H9 (cell line): ENCODE data around the gene ZC3H7B. TPM values are rescaled to one million over a fixed set of nuclear protein-coding genes. Genes with fewer than 3 reads are reported as not detected.

Source experiments
- DNase-seq: peaks from one replicate; pipeline ENCODE4 v3.0.0-alpha.2; 2017
- H2AFZ ChIP-seq: one replicate; pipeline ENCODE4 v1.6.1; 2013; ENCODE audit warnings: mild to moderate bottlenecking, low read length, control low read depth, moderate library complexity
- H2AK5ac ChIP-seq: 2 replicates; pipeline ENCODE4 v1.6.1; 2013; ENCODE audit warnings: low read length, control low read depth, mixed read lengths; ENCODE audit not compliant: insufficient read length
- H2BK120ac ChIP-seq: one replicate; pipeline ENCODE4 v1.6.1; 2013; ENCODE audit warnings: low read depth, mild to moderate bottlenecking, low read length, control low read depth, inconsistent platforms; ENCODE audit not compliant: poor library complexity, severe bottlenecking
- H2BK12ac ChIP-seq: 2 replicates; pipeline ENCODE4 v1.6.1; 2013; ENCODE audit warnings: low read length, control low read depth, mixed read lengths, low read depth; ENCODE audit not compliant: insufficient read length
- H2BK15ac ChIP-seq: 2 replicates; pipeline ENCODE4 v1.6.1; 2013; ENCODE audit warnings: low read depth, low read length, control low read depth
- H2BK20ac ChIP-seq: one replicate; pipeline ENCODE4 v1.6.1; 2013; ENCODE audit warnings: low read depth, mild to moderate bottlenecking, low read length, control low read depth, inconsistent platforms; ENCODE audit not compliant: poor library complexity, severe bottlenecking
- H2BK5ac ChIP-seq: 2 replicates; pipeline ENCODE4 v1.6.1; 2013; ENCODE audit warnings: low read length, control low read depth, mixed read lengths; ENCODE audit not compliant: insufficient read length
- H3K14ac ChIP-seq: 2 replicates; pipeline ENCODE4 v1.6.1; 2013; ENCODE audit warnings: low read length, control low read depth; ENCODE audit not compliant: insufficient read depth
- H3K18ac ChIP-seq: 2 replicates; pipeline ENCODE4 v1.6.1; 2013; ENCODE audit warnings: low read depth, mild to moderate bottlenecking, mixed read lengths, low read length, control low read depth; ENCODE audit not compliant: insufficient read length
- H3K23ac ChIP-seq: 2 replicates; pipeline ENCODE4 v1.6.1; 2013; ENCODE audit warnings: low read length, control low read depth, mixed read lengths, low read depth; ENCODE audit not compliant: insufficient read length
- H3K23me2 ChIP-seq: 2 replicates; pipeline ENCODE4 v1.6.1; 2013; ENCODE audit warnings: low read depth, mild to moderate bottlenecking, mixed read lengths, low read length, control low read depth; ENCODE audit not compliant: insufficient read length, poor library complexity, severe bottlenecking
- H3K27ac ChIP-seq: 2 replicates; pipeline ENCODE4 v1.5.1; 2013; ENCODE audit warnings: low read length, control low read depth, mixed read lengths, low read depth; ENCODE audit not compliant: insufficient read length
- H3K27me3 ChIP-seq: 2 replicates; pipeline ENCODE4 v1.6.1; 2013; ENCODE audit warnings: low read length, control low read depth, inconsistent platforms; ENCODE audit not compliant: insufficient read depth
- H3K4ac ChIP-seq: 2 replicates; pipeline ENCODE4 v1.6.1; 2013; ENCODE audit warnings: low read depth, mild to moderate bottlenecking, control low read depth, inconsistent platforms, low read length, moderate library complexity
- H3K4me1 ChIP-seq: 2 replicates; pipeline ENCODE4 v1.6.1; 2013; ENCODE audit warnings: low read length, control low read depth, inconsistent platforms; ENCODE audit not compliant: insufficient read depth
- H3K4me2 ChIP-seq: 2 replicates; pipeline ENCODE4 v1.6.1; 2013; ENCODE audit warnings: low read length, control low read depth, mixed read lengths; ENCODE audit not compliant: insufficient read length, insufficient read depth
- H3K56ac ChIP-seq: 2 replicates; pipeline ENCODE4 v1.6.1; 2013; ENCODE audit warnings: low read depth, mild to moderate bottlenecking, mixed read lengths, low read length, control low read depth; ENCODE audit not compliant: insufficient read length
- H3K79me1 ChIP-seq: 2 replicates; pipeline ENCODE4 v1.6.1; 2013; ENCODE audit warnings: low read depth, mild to moderate bottlenecking, moderate library complexity, low read length, control low read depth, inconsistent platforms; ENCODE audit not compliant: insufficient read depth, poor library complexity, severe bottlenecking
- H3K79me2 ChIP-seq: 2 replicates; pipeline ENCODE4 v1.6.1; 2013; ENCODE audit warnings: low read length, control low read depth, inconsistent platforms; ENCODE audit not compliant: insufficient read depth
- H3K9ac ChIP-seq: 2 replicates; pipeline ENCODE4 v1.6.1; 2013; ENCODE audit warnings: low read length, control low read depth, mixed read lengths; ENCODE audit not compliant: insufficient read length; ENCODE audit errors: extremely low read depth
- H3K9me3 ChIP-seq: one replicate; pipeline ENCODE4 v1.6.1; 2013; ENCODE audit warnings: low read depth, low read length, inconsistent platforms; ENCODE audit not compliant: control insufficient read depth
- H3T11ph ChIP-seq: one replicate; pipeline ENCODE4 v1.6.1; 2013; ENCODE audit warnings: mild to moderate bottlenecking, low read length, control low read depth, inconsistent platforms
- H4K20me1 ChIP-seq: one replicate; pipeline ENCODE4 v1.6.1; 2013; ENCODE audit not compliant: control insufficient read depth, insufficient read length, insufficient read depth
- H4K5ac ChIP-seq: 2 replicates; pipeline ENCODE4 v1.6.1; 2013; ENCODE audit warnings: low read depth, mild to moderate bottlenecking, mixed read lengths, low read length, control low read depth; ENCODE audit not compliant: insufficient read length
- H4K8ac ChIP-seq: replicated peaks from 2 replicates; pipeline ENCODE4 v1.6.1; 2013; ENCODE audit warnings: low read length, control low read depth, mixed read lengths, low read depth; ENCODE audit not compliant: insufficient read length
- H4K91ac ChIP-seq: 2 replicates; pipeline ENCODE4 v1.6.1; 2013; ENCODE audit warnings: low read depth, mild to moderate bottlenecking, moderate library complexity, mixed read lengths, low read length, control low read depth; ENCODE audit not compliant: insufficient read length
- H3K27ac Mint-ChIP-seq, 3 experiments: 2 replicates in 2 of 3; 3 replicates in 1 of 3; pipeline ENCODE4 v1.8.0; 2020 to 2021; ENCODE audit warnings: mixed read lengths in 3 of 3, mild to moderate bottlenecking in 1 of 3, moderate library complexity in 1 of 3
- H3K27me3 Mint-ChIP-seq: 2 replicates; pipeline ENCODE4 v1.8.0; 2021; ENCODE audit warnings: low read depth, mild to moderate bottlenecking, moderate library complexity, mixed read lengths
- H3K36me3 Mint-ChIP-seq, 3 experiments: 2 replicates in 2 of 3; 3 replicates in 1 of 3; pipeline ENCODE4 v1.8.0; 2020 to 2021; ENCODE audit warnings: low read depth in 3 of 3, mixed read lengths in 3 of 3; ENCODE audit not compliant: insufficient read depth in 1 of 3
- H3K4me1 Mint-ChIP-seq, 2 experiments: 2 replicates each; pipeline ENCODE4 v1.8.0; 2020; ENCODE audit warnings: mixed read lengths in 2 of 2
- H3K4me3 Mint-ChIP-seq, 2 experiments: 2 replicates in 1 of 2; 3 replicates in 1 of 2; pipeline ENCODE4 v1.8.0; 2020 to 2021; ENCODE audit warnings: mild to moderate bottlenecking in 2 of 2, mixed read lengths in 2 of 2, moderate library complexity in 1 of 2
- H3K9me3 Mint-ChIP-seq, 2 experiments: 2 replicates in 1 of 2; 3 replicates in 1 of 2; pipeline ENCODE4 v1.8.0; 2020; ENCODE audit warnings: mild to moderate bottlenecking in 2 of 2, mixed read lengths in 2 of 2, moderate library complexity in 1 of 2
- CTCF ChIP-seq: fragments of 200-600 bp; sonication (generic); conservative IDR thresholded peaks from 3 replicates; pipeline ENCODE4 v1.8.0; 2021; ENCODE audit warnings: antibody characterized with exemption, mild to moderate bottlenecking
- WGBS: extraction: QIAGEN DNeasy Blood & Tissue Kit; methylation state at CpG from one replicate; pipeline ENCODE4 v1.1.7; 2013; ENCODE audit warnings: missing lambda C conversion rate, low lambda C conversion rate, mixed read lengths; ENCODE audit not compliant: insufficient read length; ENCODE audit errors: extremely low coverage; 5-methylcytosine and 5-hydroxymethylcytosine counted together
- total RNA-seq: library from RNA; stranded (reverse); gene quantifications from 2 replicates; pipeline ENCODE4 v1.2.1, GENCODE V29; 2021

Gene ZC3H7B
- total RNA-seq, 1 experiment from 2014 or later: 69.3 TPM

DNA sequence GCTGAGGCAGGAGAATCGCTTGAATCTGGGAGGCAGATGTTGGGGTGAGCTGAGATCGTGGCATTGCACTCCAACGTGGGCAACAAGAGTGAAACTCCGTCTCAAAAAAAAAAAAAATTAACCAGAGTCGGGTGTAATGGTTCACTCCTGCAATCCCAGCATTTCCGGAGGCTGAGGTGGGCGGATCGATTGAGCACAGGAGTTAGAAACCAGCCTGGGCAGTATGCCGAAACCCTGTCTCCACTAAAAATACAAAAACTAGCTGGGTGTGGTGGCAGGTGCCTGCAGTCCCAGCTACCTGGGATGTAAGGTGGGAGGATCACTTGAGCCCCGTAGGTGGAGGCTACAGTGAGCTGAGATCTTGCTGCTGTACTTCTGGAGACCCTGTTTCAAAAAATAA is 16.9 kb upstream of the ZC3H7B start:
- H3K36me3 Mint-ChIP-seq: peaks cover 27 to 45% (median 42%) of the 10 kb centered on the region in 3 experiments
- no peak overlapping the region for H2BK5ac ChIP-seq
- H3K27me3 ChIP-seq: no peaks in the 10 kb centered on the region
- no peak overlapping the region for H4K8ac ChIP-seq
- H4K91ac ChIP-seq: no peak overlapping the region
- peaks cover 6% of the 10 kb centered on the region; the same call in 1 of the 2 replicates for H3K4me1 ChIP-seq
- H3K23me2 ChIP-seq: peaks cover 13% of the 10 kb centered on the region
- no peaks in the 10 kb centered on the region for H3K9me3 ChIP-seq
- H3K18ac ChIP-seq: no peak overlapping the region
- no peak overlapping the region for H2BK15ac ChIP-seq
- no peak for TF ChIP-seq CTCF
- H3K9ac ChIP-seq: no peak overlapping the region
- no peak for DNase-seq
- no peak overlapping the region for H2BK12ac ChIP-seq
- H3K27ac Mint-ChIP-seq: no peak overlapping the region
- H3K27ac ChIP-seq: no peak overlapping the region
- no peaks in the 10 kb centered on the region for H3K27me3 Mint-ChIP-seq
- WGBS: no CpG with 5 or more reads among the region's 10 CpGs
- no peaks in the 10 kb centered on the region for H4K20me1 ChIP-seq
- H2AFZ ChIP-seq: no peak overlapping the region
- H3K4ac ChIP-seq: no peak overlapping the region
- H4K5ac ChIP-seq: no peak overlapping the region
- no peak overlapping the region for H3K14ac ChIP-seq
- peaks cover 23 to 29% of the 10 kb centered on the region in 2 experiments for H3K4me1 Mint-ChIP-seq
- H3K23ac ChIP-seq: no peak overlapping the region
- peak overlapping the region; percentile 67 for H3K4me2 ChIP-seq
- H2BK20ac ChIP-seq: no peak overlapping the region
- H3K56ac ChIP-seq: no peak overlapping the region
- peaks cover 17% of the 10 kb centered on the region; the same call in 1 of the 2 replicates for H3K79me2 ChIP-seq
- H3K4me3 Mint-ChIP-seq: peak overlapping the region; percentile 90 to 95
- peaks cover 16% of the 10 kb centered on the region for H3K79me1 ChIP-seq
- H2AK5ac ChIP-seq: no peak overlapping the region
- H3T11ph ChIP-seq: no peak overlapping the region
- no peaks in the 10 kb centered on the region for H3K9me3 Mint-ChIP-seq
- H2BK120ac ChIP-seq: no peak overlapping the region
